Heart left ventricle (tissue), 13 donors: ENCODE results near the gene ATRN.

Experiments used
- POLR2A ChIP-seq, 2 donors: fragments of 450-650 bp; IDR thresholded peaks; one replicate each; pipeline ENCODE4 v1.6.1; 2017; ENCODE audit warnings: antibody characterized with exemption in 2 of 2, mild to moderate bottlenecking in 2 of 2, moderate library complexity in 2 of 2
- TF ChIP-seq, protein P1 (sequence below), 12 donors: fragments of 200-600 bp; sonication (generic) in 4 of 12; IDR thresholded peaks; one replicate each; pipeline versions ENCODE4 v1.5.0 to v1.8.0; 2018 to 2022; ENCODE audit warnings: antibody characterized with exemption in 12 of 12, mild to moderate bottlenecking in 5 of 12
- donor health status: ischemic (EF 13 %, LVEDD 7.1; RV severe dilation, severe dysfunction).
- donor health status: DM: no; HTN: yes; CAD: no.
- donor health status: DM: no; HTN: no; CAD: no.
- donor health status: ischemic (EF 25% LVEDD 6.9; RV normal size, moderate dysfunction).
- donor health status: ischemic (EF 25% LVEDD 5.7; RV mildly dilated, moderate dysfunction).
- donor health status: ischemic (EF 35%, LVEDD 5.7; RV mildly dilated, moderate dysfunction).
- donor health status: nonischemic (EF 11% LVEDD 7.7; RV severe dilation, severe dysfunction).
- donor health status: DM: yes; HTN: yes; CAD: no.
- donor health status: PGD.
- donor health status: ischemic (EF 29% LVEDD 5.4; RV normal size, mild dysfunction).
- donor health status: nonischemic (EF 23%, LVEDD 6.1; RV moderate dilation, normal function).

DNA sequence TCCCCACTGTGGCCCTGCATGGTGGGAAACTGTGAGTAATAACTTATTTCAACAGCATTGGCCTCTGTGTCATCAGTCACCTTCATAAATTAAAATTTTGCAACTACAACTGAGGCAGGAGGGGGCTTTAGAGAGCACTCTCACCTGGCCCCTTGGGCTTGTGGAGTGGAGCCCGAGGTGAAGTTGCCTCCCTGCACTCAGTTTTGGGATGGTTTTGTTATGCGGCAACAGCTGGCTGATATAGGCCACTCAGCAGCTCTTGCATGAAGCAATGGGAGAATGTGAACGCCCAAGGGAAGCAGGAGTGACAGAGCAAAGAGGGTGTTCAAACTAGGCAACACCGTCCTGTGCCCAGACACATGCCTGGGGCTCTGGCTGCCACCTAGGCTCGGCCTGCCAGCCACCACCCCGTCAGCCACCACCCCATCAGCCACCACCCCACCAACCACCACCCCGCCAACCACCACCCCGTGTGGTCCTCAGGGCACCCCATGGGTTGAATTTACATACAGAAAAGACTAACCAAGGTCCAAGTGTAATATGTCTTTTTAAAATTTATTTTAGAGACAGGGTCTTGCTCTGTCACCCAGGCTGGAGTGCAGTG is 196.7 kb downstream of the ATRN start:
- TF ChIP-seq, protein P1, sequence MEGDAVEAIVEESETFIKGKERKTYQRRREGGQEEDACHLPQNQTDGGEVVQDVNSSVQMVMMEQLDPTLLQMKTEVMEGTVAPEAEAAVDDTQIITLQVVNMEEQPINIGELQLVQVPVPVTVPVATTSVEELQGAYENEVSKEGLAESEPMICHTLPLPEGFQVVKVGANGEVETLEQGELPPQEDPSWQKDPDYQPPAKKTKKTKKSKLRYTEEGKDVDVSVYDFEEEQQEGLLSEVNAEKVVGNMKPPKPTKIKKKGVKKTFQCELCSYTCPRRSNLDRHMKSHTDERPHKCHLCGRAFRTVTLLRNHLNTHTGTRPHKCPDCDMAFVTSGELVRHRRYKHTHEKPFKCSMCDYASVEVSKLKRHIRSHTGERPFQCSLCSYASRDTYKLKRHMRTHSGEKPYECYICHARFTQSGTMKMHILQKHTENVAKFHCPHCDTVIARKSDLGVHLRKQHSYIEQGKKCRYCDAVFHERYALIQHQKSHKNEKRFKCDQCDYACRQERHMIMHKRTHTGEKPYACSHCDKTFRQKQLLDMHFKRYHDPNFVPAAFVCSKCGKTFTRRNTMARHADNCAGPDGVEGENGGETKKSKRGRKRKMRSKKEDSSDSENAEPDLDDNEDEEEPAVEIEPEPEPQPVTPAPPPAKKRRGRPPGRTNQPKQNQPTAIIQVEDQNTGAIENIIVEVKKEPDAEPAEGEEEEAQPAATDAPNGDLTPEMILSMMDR (IDR thresholded peaks at IDR 0.05), result no peak
- TF ChIP-seq POLR2A (IDR thresholded peaks at IDR 0.05), result no peak
